Esophagus squamous epithelium (tissue), 4 donors: ENCODE measurements around the gene IAH1.

Experiments
- POLR2A ChIP-seq, 4 donors: fragments of 450-650 bp; IDR thresholded peaks; one replicate each; pipeline ENCODE4 v1.6.1; 2017; ENCODE audit warnings: antibody characterized with exemption in 4 of 4, mild to moderate bottlenecking in 4 of 4, moderate library complexity in 3 of 4
- TF ChIP-seq, protein P1 (sequence below), 6 experiments: fragments of 450-650 bp in 4 of 6; fragments of 200-600 bp in 2 of 6; sonication (generic) in 2 of 6; IDR thresholded peaks; one replicate each; pipeline ENCODE4 v1.5.1; 2016 to 2019; ENCODE audit warnings: antibody characterized with exemption in 6 of 6, mild to moderate bottlenecking in 4 of 6, moderate library complexity in 4 of 6

DNA sequence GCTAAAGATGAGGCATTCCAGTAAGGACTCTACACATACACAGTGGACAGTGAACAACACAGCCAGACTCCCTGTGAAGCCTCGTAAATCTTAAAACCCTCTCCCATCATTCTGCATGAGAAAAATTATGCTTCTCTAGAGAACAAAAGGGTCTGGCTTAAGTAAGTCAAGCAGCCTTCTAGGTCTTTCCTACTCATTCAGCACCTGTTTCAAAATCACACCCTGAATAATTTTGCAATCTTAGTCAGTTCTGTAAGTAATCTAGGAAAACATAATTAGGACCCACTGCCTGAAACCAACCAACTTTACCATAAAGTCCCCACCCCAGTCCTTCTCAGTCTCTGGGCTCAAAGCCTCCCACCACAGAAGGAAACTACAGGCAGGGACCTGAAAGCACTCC lies 19.7 kb downstream of the IAH1 start:
- TF ChIP-seq, protein P1, sequence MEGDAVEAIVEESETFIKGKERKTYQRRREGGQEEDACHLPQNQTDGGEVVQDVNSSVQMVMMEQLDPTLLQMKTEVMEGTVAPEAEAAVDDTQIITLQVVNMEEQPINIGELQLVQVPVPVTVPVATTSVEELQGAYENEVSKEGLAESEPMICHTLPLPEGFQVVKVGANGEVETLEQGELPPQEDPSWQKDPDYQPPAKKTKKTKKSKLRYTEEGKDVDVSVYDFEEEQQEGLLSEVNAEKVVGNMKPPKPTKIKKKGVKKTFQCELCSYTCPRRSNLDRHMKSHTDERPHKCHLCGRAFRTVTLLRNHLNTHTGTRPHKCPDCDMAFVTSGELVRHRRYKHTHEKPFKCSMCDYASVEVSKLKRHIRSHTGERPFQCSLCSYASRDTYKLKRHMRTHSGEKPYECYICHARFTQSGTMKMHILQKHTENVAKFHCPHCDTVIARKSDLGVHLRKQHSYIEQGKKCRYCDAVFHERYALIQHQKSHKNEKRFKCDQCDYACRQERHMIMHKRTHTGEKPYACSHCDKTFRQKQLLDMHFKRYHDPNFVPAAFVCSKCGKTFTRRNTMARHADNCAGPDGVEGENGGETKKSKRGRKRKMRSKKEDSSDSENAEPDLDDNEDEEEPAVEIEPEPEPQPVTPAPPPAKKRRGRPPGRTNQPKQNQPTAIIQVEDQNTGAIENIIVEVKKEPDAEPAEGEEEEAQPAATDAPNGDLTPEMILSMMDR (IDR thresholded peaks at IDR 0.05), result no peak
- TF ChIP-seq POLR2A (IDR thresholded peaks at IDR 0.05), result no peak
